HG03469 (cell line): ENCODE results near the gene FCSK.
A peak's percentile ranks its signal among the peaks of the same experiment; 100 is the strongest.
"Not testable (repeated sequence)": the region's sequence is repeated elsewhere in the genome, so short reads cannot be mapped to it uniquely, and the experiment has no call there.

ENCODE experiments used
- ATAC-seq: cut with Tn5 transposase; IDR thresholded peaks from one replicate; pipeline ENCODE4 v1.9.1; 2021; ENCODE audit warnings: mild to moderate bottlenecking, moderate library complexity, moderate number of reproducible peaks; ENCODE audit not compliant: unreplicated experiment

FCSK gene

DNA sequence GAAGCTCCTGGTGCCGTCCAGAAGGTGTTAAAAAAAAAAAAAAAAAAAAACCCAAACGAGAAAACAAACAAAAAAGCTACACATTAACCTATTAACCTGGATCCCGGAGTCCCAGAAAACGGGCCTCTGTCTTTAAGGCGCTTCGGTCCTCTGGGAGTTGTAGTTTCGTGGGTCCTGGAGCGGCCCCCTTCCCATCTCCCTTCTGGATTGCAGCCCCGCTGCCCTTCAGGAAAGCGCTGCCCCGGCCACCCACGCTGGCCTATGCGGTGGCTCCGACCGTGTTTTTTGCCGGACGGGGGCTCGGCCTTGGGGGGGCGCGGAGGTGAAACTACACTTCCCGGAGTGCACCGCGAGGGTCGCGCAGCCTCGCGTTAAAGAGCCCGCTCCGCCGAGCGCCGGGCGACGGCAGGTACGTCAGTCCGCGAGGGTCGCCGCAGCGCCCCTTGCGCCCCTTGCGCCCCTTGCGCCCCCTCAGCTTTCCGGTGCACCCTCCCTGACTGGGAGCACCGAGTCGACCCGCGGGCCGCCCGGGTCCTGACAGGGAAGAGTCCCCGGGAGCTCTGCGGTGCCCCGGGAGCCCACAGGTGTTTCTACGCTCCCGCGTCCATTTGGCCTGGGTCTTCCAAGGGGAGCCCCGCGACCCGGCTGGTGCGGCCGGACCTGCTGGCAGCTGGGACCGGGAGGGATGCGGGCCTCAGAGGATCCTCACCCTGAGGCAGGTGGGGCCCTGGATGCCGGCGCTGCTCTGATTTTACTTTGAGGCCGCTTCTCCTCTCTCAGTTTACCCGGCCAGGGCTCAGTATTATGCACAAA is at the start of gene FCSK:
Gene FCSK, plus strand, starts transcription at position 374 of the 813 bp plus-strand sequence. CDS start 8,596 bp downstream, outside the sequence.
- no peak for ATAC-seq

DNA sequence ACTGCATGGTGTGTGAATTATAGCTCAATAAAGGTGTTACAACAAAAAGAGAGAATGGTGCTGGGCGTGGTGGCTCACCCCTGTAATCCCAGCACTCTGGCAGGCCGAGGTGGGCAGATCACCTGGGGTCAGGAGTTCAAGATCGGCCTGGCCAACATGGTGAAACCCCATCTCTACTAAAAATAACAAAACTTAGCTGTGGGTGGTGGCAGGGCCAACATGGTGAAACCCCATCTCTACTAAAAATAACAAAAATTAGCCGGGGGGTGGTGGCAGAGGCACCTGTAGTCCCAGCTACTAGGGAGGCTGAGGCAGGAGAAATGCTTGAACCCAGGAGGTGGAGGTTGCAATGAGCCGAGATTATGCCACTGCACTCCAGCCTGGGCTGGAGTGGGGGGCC is 48.3 kb upstream of the FCSK start:
- ATAC-seq = not testable (repeated sequence)

GRCh38 chr16:70407811-70408274 is 46.6 kb upstream of the FCSK start:
- no peak for ATAC-seq

DNA sequence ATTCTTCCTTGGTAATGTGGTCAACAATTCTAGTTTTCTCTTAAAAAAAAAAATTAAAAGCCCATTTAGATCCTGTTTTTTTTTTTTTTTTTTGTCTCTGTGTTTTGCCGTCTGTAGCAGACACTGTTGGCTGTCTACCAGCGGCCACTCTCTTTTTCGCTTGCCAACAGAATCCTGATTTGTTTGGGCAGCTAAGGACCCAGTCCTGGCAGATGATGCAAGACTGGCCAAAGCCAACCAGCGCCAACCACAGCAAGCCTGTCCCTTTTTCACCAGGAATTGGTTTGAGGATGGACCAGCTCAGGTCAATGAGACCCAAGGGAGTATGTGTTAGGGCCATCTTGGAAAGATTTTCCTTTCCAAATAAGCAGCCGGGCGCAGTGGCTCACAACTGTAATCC is 43.7 kb upstream of the FCSK start:
- ATAC-seq = no peak

DNA sequence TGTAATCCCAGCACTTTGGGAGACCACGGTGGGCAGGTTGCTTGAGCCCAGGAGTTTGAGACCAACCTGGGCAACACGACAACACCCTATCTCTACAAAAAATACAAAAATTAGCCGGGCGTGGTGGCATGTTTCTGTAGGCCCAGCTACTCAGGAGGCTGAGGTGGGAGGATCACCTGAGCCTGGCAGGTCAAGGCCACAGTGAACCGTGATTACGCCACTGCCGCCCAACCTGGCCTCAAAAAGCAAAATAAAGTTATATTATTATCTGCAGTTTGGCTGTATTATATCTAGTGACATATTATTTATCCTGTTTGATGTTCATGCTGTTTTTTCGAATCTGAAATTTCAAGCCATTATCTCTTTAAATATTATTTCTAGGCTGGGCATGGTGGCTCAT is 42.0 kb upstream of the FCSK start:
- ATAC-seq = no peak

DNA sequence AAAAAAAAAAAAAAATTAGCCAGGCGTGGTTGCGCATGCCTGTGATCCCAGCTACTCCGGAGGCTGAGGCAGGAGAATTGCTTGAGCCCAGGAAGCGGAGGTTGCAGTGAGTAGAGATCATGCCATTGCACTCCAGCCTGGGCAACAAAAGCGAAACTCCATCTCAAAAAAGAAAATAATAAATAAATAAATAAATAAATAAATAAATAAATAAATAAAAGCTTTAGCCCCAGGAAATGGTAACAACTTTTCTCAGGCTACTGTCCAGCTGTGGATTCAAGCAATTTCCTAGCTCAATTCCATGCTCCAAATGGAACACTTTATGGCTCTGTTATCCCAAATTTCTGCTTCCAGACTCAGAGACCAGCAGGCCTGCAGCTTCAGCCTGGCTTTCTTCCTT is 40.8 kb upstream of the FCSK start:
- not testable (repeated sequence) for ATAC-seq

DNA sequence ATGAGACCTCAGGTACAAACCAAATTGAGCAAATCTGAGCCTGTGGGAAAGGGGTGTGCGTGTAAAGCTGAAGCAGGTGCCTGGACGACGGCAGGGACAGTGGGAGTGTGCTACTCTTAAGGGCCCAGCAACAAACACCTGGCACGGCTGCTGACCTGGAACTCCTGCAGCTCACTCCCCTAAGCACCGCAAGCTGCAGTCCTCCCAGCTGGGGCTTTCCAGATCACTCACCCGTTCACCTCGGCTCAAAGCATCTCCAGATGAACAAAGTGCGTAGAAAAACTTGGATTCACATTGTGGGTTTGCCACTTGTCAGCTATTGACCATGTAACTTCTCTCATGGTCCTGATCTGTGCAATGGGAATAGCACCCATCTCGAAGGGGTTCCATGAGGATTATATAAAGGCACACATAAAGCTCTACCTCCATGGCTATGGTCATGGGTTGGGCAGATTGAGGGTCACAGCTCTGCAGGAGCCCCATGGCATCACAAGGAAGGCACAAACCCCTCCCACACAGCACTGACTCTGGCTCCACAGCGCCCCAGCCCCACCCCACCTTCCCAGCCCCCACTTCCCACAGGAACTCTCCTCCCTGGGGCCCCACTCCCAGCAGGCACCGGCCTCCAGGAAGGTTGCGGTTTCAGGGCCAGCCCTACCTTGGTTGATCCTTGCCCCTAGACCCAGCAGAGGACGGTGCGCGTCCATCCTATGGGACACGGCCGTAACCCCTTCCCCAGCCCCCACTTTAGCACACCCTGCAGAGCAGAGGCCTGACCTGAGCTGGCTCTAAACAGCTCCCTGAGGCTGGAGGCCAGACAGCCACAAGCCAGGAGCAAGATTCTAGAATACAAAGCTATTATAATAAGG is 37.4 kb upstream of the FCSK start:
- ATAC-seq = peak; percentile 55

DNA sequence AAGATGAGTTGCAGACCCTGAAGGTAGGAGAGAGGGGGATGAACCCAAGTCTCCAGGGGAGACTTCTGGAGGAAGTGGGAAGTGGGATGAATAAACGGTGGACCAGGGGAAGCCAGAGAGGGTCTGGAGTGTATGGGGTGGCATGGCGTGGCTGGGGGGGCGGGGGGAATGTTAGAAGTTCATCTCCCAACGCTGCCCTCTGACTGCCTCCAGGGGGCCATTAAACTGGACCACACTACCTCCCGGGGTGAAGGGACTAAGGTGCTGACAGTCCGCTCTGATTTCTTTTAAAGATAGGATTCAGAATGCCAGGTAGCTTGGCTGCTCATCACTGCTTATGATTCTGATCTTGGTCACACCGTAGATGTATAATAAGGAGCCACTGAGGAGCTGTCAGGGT is 36.7 kb upstream of the FCSK start:
- ATAC-seq = no peak

- no peak for ATAC-seq
These were observed 36.0 kb upstream of the FCSK start for GRCh38 chr16:70418274-70418992.

DNA sequence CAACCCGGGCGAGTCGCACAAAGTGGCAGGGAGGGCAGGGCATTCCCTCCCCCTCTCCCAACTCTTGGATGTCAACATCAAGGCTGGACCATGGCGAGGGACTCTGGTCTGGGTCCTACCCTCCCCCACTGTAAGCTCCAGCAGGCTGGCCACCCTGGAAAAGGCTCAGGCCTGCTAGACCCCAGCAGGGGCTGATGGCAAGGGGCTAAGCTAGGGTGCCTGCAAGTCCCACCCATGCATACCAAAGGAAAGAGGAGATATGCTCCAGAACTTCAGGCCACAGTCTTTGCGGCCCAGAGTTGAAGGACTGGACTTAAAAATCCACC is 35.4 kb upstream of the FCSK start:
- ATAC-seq = no peak

- ATAC-seq = no peak
These were observed 34.7 kb upstream of the FCSK start for GRCh38 chr16:70419384-70420327.

DNA sequence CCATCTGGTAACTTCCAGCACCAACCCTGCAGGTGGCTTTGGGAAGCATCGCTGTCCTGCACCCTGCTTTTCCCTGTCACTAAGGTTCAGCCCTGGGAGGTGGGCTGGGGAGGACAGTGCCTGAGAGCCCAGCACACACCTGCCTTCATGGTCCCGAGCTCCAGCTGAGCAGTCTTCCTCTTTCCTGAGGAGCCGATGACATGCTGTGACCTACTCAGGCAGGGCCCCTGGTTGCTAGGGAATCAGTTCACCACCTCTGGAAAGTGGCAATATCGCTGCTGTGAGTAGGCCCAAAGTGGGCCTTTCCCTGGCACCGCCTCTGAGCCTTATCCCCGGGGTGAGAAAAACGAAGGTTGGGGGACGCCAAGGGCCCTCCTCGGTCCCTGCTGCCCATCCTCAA is 33.4 kb upstream of the FCSK start:
- ATAC-seq = no peak

- no peak for ATAC-seq
These were observed 32.7 kb upstream of the FCSK start for GRCh38 chr16:70421473-70422311.

- ATAC-seq = no peak
These were observed 31.9 kb upstream of the FCSK start for GRCh38 chr16:70422543-70422942.

DNA sequence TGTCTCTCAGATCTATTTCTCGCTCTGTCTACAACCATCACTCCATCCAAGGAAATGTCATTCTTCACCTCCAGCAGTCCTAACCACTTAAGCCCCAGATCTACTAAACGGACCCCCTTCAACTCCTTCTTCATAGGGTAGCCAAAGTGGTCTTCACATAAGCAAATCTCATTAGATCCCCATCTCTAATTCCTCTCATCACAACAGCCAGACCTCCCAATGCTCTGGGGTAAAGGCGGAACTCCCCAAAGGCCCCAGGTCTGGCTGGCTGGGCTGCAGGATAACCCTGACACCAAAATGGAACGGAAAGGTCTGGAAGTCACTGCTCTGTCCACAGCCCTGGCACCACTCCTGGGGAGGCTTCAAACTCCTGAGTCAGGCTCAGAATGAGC is 26.6 kb upstream of the FCSK start:
- no peak for ATAC-seq

GRCh38 chr16:70428178-70428998 is 26.0 kb upstream of the FCSK start:
- no peak for ATAC-seq

DNA sequence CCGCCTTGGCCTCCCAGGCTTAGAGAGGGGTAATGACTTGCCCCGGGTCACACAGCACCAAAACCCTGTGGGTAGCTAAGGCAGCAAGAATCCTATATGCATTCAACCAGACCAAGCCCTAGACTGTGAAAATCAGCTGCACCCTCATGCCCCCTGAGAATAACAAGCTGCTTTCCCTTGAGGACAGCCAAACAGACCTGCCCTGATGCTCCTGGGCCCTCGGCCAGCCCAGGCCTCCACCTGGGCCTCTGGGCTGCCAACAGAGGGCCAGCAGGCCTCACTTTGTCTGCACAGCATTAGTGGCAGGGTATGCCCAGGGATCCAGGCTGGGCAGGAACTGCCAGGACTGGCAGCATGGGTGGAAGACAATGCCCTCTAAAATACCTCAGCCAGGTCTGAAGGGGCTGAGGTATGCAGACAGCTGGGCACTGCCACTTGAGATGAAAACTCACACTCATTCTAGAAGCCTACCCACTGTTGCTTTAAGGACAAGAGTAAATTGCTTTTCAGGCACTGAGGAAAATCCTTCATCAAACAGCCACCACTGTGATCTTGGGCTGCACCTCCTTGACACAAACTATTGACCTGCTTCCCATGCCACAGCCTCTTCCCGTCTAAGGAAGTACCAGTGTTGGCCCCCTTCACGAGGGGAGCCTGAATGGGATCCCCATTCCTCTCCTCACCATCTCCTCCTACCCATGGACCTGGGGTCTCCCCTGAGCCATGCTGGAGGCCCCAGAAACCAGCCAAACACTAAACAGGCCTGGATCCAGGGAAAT is 24.3 kb upstream of the FCSK start:
- ATAC-seq = no peak
